ENCODE data around the gene ZNF512. TPM values are rescaled to one million over a fixed set of nuclear protein-coding genes. Genes with fewer than 3 reads are reported as not detected.

ZNF512 gene
- total RNA-seq (2022; extraction: Qiagen RNA extraction) = 14.5 to 18.6 TPM (median 16.5 TPM) in 5 replicates

GRCh38 chr2:27582695-27583389 is at the start of gene ZNF512:
Gene ZNF512 (plus strand): TSS chr2:27583042. CDS start chr2:27583113, 71 bp downstream.

GRCh38 chr2:27628767-27629709 is 46.2 kb downstream of the ZNF512 start, which contains the start of the genes CCDC121 and GPN1:
Gene CCDC121 (minus strand): TSS chr2:27629012. CDS start chr2:27627799, 1,213 bp downstream.
Gene GPN1 (plus strand): TSS chr2:27629050. CDS start chr2:27629059, 9 bp downstream.

GRCh38 chr2:27663285-27664153 is 80.7 kb downstream of the ZNF512 start, which contains the start of the genes SLC4A1AP and SUPT7L:
Gene SLC4A1AP (plus strand): TSS chr2:27663889. CDS start chr2:27663915, 26 bp downstream.
Gene SUPT7L (minus strand): TSS chr2:27663614. CDS start chr2:27662192, 1,422 bp downstream.

Other genes with a start within 250 kb of the ZNF512 start
- gene GTF3C2, start 226.3 kb upstream of the ZNF512 start, total RNA-seq (2022; extraction: Qiagen RNA extraction) = 55.1 to 62.9 TPM (median 59.6 TPM) in 5 replicates
- gene EIF2B4, start 212.7 kb upstream of the ZNF512 start, total RNA-seq (2022; extraction: Qiagen RNA extraction) = 53.2 to 61.0 TPM (median 54.0 TPM) in 5 replicates
- gene SNX17, start 212.4 kb upstream of the ZNF512 start, total RNA-seq (2022; extraction: Qiagen RNA extraction) = 134 to 145 TPM (median 142 TPM) in 5 replicates
- 9.7 to 14.7 TPM (median 13.5 TPM) in 5 replicates for gene ZNF513, start 202.3 kb upstream of the ZNF512 start, total RNA-seq (2022; extraction: Qiagen RNA extraction)
- gene PPM1G, start 173.5 kb upstream of the ZNF512 start, total RNA-seq (2022; extraction: Qiagen RNA extraction) = 153 to 166 TPM (median 156 TPM) in 5 replicates
- gene NRBP1, start 154.4 kb upstream of the ZNF512 start, total RNA-seq (2022; extraction: Qiagen RNA extraction) = 123 to 138 TPM (median 130 TPM) in 5 replicates
- 0.22 to 0.70 TPM (median 0.42 TPM) in 4 of 5 replicates, not detected in the other for gene KRTCAP3, start 140.7 kb upstream of the ZNF512 start, total RNA-seq (2022; extraction: Qiagen RNA extraction)
- gene IFT172, start 93.3 kb upstream of the ZNF512 start, total RNA-seq (2022; extraction: Qiagen RNA extraction) = 6.6 to 9.6 TPM (median 7.2 TPM) in 5 replicates
- gene FNDC4, start 87.8 kb upstream of the ZNF512 start, total RNA-seq (2022; extraction: Qiagen RNA extraction) = 3.5 to 5.3 TPM (median 3.8 TPM) in 5 replicates
- 0.12 to 0.36 TPM (median 0.32 TPM) in 3 of 5 replicates, not detected in the others for gene GCKR, start 86.2 kb upstream of the ZNF512 start, total RNA-seq (2022; extraction: Qiagen RNA extraction)
- 3.4 to 4.3 TPM (median 3.8 TPM) in 5 replicates for gene CCDC121, start 46.0 kb downstream of the ZNF512 start, total RNA-seq (2022; extraction: Qiagen RNA extraction)
- 56.4 to 64.7 TPM (median 57.2 TPM) in 5 replicates for gene GPN1, start 46.0 kb downstream of the ZNF512 start, total RNA-seq (2022; extraction: Qiagen RNA extraction)
- 27.1 to 32.9 TPM (median 31.2 TPM) in 5 replicates for gene SUPT7L, start 80.6 kb downstream of the ZNF512 start, total RNA-seq (2022; extraction: Qiagen RNA extraction)
- gene SLC4A1AP, start 80.8 kb downstream of the ZNF512 start, total RNA-seq (2022; extraction: Qiagen RNA extraction) = 27.0 to 35.2 TPM (median 29.7 TPM) in 5 replicates
- gene MRPL33, start 188.7 kb downstream of the ZNF512 start, total RNA-seq (2022; extraction: Qiagen RNA extraction) = 311 to 551 TPM (median 325 TPM) in 5 replicates